Measurements from ENCODE around the gene PACSIN2.
"Not testable (repeated sequence)": the region's sequence is repeated elsewhere in the genome, so short reads cannot be mapped to it uniquely, and the experiment has no call there.

The PACSIN2 gene

DNA sequence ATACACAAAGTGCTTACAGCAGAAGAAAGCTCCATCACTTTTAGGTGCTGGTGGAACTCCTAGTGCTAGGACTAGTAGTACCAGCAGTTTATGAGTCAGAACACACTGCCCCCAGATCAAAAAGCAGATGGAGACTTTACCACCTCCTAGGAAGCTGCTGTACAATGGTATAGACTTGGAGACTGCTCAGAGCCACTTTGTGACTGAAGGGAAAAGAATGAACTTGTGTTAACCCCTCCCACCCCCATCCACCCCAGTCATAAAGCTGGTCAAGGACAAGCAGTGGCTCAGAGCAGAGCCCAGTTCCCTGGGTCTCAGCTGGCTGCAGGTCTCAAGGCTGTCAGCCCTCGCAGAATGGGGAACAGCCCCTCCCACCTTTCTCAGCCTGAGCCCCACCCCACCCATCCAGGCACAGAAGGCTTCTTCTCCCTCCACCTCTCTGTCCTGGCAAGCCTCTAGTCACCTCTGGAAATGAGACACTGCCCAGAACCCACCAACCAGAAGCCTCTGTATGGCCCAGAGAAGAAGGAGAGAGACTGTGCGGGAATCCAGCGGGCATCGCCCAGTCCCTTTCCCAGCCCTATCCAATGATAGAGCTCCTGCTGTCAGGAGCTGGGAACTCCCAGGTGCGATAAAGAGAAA lies 23.8 kb downstream of the PACSIN2 start:
- DNase-seq = no peak

DNA sequence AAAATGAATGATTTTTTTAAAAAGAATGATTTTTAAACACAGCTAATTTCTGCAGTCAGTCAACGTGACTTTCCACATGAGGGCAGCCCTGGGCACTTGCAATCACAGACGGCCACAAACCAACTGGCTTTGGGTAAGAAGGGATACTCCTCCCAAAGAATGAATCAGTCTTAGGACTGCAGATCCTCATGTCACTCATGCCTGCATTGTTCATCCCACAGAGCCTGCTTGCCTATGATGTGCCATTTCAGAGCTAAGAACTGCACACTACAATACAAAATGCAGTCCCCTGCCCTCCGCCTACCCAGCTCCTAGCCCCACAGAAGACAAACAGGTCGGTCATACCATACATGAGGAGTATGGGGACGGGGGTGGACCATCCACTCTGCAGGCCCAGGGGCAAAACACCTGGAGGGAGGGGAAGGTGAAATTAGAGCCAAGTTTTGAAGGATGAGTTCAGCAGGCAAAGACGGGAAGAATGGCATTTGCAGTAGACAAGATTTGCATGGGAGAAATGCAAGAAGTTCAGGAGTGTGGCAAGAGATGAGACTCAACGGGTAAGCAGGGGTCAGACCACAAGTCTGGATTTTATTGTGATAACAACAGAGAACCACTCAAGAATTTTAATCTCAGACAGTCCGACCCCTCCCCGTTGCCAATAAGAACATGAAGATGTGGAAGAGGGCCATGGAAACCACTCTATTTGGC lies 24.7 kb downstream of the PACSIN2 start:
- no peak for DNase-seq

- no peak for DNase-seq
Observed at GRCh38 chr22:42986115-42986514, 28.8 kb downstream of the PACSIN2 start.

- no peak for DNase-seq
Observed at GRCh38 chr22:42985531-42985905, 29.4 kb downstream of the PACSIN2 start.

- no peak for DNase-seq
Observed at GRCh38 chr22:42984814-42985530, 30.0 kb downstream of the PACSIN2 start.

GRCh38 chr22:42984397-42984796 lies 30.6 kb downstream of the PACSIN2 start:
- DNase-seq = no peak

GRCh38 chr22:42983470-42983869 lies 31.5 kb downstream of the PACSIN2 start:
- no peak for DNase-seq

DNA sequence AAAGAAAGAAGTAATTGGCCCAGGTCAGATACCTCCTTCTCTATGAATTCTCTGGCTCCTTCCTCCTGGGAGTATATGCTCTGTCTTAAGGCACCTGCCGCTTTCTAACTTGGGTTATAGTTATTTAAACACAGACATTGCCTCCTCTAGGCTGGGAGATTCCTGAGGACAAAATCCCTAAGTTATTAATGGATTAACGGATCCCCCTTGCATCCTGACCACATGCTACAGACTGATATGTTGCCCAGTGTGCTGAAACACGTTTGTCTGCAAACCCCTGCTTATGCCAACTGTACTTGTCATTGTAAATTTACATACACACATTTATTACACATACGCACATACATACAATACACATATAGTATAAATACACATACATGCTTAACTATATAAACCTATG lies 35.3 kb downstream of the PACSIN2 start:
- DNase-seq = no peak

- no peak for DNase-seq
Observed at GRCh38 chr22:42978453-42979103, 36.4 kb downstream of the PACSIN2 start.

DNA sequence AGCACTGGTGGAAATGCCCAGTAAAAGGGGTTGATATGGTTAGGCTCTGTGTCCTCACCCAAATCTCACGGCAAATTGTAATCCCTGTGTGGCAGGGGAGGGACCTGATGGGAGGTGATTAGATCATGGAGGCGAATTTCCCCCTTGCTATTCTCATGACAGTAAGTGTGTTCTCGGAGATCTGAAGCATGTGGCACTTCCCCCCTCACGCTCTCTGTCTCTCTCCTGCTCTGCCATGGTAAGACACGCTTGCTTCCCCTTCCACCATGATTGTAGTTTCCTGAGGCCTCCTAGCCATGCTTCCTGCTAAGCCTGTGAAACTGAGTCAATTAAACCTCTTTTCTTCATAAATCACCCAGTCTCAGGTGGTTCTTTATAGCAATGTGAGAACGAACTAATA lies 37.4 kb downstream of the PACSIN2 start:
- DNase-seq = no peak

DNA sequence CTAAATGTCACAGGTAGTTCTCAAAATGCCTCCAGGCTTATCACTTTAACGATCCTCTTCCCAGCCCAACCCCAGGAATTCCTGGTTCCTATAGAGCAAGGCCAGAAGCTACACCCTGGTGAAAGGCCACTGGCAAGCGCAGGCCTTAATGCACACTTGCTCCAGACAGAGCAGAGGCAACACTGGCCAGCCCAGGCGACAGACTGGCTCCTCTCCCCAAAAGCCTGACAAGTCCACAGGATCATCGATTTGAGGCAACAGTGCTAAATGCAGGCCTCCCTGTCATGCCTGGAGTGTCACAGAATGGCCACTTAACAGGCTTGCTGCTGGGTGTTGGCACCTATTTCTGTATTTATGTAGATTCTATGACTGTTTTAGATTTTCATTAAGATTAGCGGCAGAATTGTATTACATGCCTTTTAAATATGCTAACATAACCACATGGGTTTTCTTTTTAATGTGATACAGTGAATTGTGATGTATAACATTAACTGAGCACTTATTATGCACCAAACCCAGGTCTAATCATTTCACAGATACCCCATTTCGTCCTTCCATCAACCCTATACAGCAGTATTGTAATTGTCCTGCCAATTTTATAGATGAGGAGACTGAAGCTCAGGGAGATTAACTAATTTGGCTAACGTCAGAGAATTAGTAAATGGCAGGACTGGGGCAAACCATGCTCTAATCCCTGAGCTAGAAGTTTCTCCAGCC lies 38.6 kb downstream of the PACSIN2 start:
- no peak for DNase-seq

DNA sequence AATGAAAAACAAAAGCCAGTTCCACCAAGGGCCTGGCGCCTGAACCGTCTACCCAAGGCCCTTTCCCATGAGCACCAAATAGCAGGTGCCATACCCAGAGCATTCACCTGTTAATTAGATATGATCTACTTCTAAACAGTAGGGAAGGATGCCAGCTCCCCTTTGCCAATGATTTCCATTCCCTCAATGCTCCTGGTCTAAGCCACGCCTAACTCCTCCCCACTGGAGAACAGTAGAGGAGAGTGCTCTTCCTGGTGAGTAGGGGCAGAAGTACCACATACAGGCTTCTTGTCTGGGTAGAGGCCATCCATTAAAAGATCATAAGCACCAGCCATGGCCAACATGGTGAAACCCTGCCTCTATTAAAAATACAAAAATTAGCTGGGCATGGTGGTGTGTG lies 40.7 kb downstream of the PACSIN2 start:
- no peak for DNase-seq

DNA sequence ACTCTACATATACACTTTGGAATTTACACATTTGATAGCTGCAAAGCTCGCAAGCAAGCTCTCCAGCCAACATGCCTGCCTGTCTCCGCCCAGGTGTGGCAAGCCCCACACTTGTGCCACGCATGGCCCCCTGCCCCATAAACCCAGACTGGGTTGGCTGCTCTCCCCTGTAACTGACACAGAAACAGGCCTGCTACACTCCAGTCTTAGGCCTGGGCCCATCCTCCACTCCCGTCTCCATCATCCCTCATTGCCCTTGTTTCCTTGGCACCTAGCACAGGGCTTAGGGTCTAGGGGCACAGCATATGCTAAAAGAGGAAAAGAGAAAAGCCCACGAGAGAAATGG lies 41.4 kb downstream of the PACSIN2 start:
- DNase-seq = no peak

DNA sequence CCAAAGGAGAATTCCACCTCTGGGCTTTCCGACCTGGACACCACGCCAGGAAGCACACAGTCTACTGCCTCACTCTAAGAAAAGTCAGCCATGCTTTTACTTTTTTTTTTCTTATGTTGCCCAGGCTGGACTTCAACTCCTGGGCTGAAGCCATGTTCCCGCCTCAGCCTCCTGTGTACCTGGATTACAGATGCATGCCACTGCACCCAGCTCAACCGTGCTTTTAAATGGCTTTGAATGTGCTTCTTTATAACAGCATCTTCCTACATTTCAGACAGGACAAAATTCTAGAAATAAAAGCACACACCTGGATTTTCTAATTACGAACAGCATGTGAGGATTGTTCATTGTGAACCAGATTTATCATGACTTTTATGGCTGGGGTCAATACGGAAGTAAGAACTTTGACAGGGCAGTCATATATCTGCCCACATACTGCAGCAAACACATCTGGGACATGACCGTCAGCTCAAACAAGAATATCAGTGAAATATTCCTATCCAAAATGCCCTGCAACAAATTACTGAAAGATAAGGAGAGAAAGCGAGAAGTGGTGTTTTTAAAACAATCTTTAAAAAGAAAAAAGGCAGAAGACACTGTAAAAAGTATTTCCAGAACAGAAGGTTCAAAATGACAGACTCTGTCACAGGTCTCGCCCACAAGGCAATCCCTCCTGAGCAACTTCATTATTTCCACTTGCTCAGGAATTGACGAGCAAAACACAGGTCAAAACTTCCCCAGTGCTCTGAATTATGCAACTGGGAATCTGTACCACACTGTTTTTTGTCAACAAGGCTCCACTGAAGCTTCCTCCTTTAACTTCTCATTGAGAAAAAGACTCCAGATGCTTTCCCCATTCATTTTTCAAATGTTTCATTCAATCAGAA lies 42.1 kb downstream of the PACSIN2 start:
- no peak for DNase-seq

DNA sequence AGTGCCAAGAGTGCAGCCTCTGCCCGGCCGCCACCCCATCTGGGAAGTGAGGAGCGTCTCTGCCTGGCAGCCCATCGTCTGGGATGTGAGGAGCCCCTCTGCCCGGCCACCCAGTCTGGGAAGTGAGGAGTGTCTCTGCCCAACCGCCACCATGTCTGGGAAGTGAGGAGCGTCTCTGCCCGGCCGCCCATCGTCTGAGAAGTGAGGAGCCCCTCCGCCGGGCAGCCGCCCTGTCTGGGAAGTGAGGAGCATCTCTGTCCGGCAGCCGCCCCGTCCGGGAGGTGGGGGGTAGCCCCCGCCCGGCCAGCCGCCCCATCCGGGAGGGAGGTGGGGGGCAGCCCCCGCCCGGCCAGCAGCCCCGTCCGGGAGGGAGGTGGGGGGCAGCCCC lies 43.5 kb downstream of the PACSIN2 start:
- DNase-seq = not testable (repeated sequence)

GRCh38 chr22:42970029-42970428 lies 44.9 kb downstream of the PACSIN2 start:
- DNase-seq = no peak

GRCh38 chr22:42969348-42969975 lies 45.5 kb downstream of the PACSIN2 start:
- no peak for DNase-seq

DNA sequence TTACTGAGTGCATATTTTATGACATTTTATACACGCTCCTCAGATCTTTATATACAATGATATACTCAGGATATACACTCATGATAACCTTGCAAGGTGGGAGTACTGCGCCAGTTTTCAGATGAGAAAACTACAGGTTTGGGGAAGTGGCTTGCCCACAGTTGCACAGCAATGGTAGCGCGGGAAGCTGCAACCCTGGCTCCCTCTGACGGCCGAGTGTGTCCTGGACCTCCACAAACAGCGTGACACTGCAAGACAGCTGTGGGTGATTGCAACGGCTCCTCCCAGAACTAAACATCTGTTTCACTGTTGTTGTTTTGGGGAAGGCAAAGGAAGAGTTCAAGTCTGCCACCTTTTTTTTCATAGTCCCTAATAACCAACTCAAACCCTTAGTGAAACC lies 47.0 kb downstream of the PACSIN2 start:
- DNase-seq = no peak

- no peak for DNase-seq
Observed at GRCh38 chr22:42967005-42967404, 47.9 kb downstream of the PACSIN2 start.

- DNase-seq = peak; percentile 22
Observed at GRCh38 chr22:42966497-42966896, 48.5 kb downstream of the PACSIN2 start.

DNA sequence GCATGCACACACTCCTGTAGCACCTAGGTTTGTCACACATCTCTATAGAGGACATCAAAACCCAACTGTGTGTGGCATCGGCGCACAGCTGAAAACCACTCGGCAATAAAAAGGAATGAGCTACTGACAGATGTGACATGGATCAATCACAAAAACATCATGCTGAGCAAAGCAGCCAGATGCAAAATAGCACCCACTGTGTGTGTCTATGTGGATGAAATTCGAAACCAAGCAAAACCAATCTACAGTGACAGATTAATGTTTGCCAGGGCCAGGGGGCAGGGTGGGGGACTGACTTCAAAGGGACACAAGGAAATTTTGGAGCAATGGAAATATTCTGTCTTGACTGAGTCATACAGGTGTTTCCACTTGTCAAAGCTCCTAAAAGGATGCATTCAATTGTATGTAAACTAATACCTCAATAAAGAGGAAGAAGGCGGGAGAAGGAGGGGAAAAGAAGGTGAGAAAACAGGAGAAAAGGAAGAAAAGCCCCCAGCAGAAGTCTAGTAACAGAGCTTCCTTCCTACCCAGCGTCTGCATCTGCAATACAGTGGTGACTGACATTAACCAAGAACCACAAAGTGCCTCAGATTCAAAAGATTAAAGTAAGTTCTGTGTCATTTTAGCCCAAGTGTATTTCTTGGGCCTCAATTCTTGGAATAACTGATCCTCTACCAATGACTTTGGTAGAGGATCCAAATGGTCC lies 49.8 kb downstream of the PACSIN2 start:
- DNase-seq = no peak
